Measurements from ENCODE around the gene GLI3. TPM values are rescaled to one million over a fixed set of nuclear protein-coding genes. Genes with fewer than 3 reads are reported as not detected.

The GLI3 gene
- total RNA-seq, 1 donor from 2014 or later: 24.1 TPM

DNA sequence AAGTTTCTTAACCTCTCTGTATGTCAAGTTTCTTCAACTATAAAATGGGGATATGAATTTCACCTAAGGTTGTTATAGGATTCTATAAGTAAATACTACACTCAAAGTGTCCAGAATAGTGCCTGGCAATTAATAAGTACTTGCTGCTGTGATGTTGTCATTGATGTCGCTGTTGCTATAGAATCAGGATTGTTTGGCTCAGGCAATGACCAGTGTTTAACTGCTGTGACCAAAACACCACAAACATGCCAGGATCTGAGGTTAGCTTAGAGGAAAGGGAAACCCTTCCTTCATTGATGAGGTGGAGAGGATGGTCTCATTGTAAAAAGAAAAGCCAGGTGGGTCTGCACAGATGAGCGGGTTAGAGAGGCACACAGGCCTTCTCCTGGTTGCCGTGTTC is 311.1 kb downstream of the GLI3 start:
- peak; percentile 18 for DNase-seq

DNA sequence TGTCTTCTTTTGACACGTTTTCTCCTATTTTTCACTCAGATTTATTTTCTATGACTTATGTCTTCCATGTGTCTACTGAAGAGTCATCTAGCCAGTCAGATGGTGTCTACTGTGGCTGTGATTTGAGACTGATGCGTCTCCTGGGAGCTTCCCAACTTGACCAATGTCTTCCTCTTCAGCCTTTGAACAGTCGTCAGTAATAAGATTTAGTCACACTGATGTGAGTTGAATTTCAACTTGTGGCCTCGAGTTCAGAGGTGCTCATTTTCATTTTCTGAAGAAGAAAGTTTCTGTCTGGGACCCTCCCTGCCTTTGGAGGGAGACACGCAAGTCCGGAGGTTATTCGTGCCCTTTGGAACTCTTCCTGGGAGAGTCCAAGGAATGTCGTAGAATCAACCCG is 312.2 kb downstream of the GLI3 start:
- DNase-seq: no peak

DNA sequence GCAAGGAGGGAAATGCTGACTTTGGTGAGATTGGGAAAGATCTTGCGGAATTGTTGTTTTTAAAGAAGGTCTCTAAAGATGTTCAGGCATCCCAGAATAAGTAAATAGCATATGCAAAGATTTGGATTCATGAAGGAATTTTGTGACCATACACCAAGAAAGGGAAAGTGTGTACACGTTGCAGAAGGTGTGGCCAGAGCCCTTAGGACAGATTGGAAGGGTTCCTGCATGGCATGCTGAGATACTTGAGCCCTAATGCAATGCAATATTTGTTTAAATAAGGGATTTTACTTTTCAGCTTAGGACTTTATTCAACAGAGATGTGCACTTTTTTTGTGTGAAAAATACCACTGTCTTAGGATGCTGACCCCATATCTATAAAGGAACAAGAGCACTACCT is 314.6 kb downstream of the GLI3 start:
- no peak for DNase-seq

DNA sequence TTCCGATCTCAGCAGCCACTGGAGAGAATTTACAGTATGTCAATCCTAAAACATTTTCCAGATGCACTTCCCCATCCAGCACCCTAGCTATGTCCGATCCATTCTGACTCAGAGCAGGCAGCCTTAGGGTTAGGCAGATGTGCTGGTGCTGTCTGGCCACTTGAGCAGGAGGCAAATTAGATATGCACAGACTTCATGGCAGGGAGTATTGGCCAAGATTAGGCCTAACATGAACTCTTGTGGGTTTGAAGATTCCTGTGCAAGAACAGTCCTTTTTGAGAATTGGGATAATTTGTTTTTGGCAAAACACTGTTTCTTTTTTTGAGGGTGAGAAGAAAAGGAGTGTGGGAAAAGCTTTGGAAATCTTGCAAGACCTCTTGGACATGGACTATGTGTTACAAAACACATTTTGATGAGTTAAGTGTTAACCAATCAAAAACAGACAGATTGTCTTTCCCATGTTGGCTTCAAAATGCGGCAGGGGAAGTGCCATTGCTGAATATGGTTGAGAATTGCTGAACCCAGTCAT is 315.5 kb downstream of the GLI3 start:
- no peak for DNase-seq

DNA sequence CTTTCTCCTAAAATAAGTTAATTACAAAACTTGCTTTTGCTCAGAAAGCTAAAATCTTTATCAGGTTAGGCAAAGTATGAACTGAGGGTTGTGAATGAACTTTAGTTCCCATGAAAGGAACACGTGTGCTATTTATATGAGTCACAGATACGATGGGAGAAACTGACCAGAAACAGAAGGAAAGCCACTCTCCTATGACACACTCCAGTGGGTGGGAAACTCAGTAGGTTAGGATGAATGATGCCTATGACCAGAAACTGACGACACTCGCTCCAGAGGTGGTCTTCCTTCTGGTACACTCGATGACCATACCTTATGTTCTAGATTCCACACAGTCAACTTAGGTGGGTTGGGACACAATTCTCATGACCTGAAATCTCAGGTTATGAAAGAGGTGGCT is 318.4 kb downstream of the GLI3 start:
- DNase-seq: no peak

DNA sequence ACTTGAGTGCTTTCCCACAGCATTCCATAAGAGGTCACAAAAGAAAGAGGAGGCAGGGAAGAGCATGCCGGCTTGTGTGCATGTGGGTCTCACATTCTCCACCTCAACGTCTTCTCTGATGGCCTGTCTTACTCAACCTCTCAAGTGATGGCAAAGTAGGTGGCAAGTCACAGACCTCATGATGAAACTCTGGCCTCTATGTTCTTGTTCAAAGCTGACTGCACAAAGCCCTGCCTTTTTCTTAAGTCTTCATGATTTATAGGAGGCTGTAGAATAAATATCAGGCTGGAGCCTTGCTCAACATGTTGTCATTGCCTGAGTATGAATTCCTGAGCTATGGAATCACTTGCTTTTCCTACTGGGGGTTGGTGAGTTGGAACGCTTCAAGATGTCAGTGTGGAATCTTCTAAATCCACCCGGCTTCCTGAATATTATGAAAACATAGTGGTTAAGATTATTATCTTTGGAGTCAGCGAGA is 320.5 kb downstream of the GLI3 start:
- peak; percentile 15 for DNase-seq

DNA sequence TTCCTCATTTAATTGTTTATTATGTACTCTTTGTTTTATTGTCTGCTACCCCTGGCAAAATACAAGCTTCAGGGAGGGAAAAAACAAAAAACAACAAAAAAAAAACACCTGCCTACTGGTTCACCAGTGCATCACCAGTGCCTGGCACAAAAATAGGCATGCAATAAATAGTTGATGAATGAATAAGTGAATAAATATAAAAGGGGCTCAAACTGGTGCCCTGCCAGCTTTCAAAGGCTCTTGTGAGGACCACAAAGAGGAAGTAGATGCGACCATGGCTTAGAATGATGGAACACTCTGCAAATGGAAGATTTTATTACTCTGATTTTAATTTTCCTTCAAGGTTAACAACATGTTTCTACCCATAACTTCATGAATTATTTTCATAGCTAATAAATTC is 321.1 kb downstream of the GLI3 start:
- DNase-seq: no peak

DNA sequence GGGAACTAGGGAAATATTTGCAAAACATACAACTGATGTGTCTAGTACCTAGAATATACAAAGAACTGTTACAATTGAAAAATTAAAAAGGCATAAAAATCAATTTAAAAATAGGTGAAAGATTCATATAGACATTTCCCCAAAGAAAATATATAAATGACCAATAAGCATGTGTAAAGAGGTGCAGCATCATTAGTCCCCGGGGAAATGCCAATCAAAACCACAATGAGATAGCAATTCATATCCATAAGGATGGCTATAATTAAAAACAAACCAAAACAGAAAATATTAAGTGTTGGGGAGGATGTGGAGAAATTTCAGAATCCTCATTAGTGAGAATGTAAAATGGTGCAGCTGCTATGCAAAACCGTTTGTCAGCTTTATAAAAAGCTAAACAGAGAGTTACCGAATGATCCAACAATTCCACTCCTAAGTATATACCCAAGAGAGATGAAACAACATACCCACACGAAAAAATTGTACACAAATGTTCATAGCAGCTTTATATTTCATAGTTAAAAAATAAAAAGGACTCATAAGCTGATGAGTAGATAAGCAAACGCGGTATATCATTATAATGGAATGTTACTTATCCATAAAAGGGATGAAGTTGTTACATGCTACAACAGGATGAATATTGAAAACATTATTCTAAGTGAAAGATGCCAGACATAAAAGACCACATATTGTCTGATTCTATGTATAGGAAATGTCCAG is 324.0 kb downstream of the GLI3 start:
- DNase-seq: no peak

DNA sequence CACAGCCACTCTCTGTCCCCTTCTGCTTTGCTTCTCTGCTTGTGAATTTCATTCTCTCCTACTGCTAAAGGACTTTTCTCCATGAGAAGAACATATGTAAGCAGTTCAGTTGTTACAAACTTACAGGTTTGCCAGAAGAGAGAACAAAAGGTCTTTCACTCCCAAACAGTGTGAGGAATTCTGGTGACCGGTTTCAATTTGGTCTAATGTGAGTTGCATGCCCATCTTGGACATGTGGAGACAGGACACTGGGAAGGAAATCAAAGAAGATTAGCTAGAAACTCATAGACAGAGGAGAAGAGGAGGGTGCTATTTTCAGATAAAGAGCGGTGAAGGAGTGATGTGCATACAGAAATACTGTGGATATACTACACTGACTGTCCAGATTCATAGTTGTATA is 324.6 kb downstream of the GLI3 start:
- DNase-seq: no peak

DNA sequence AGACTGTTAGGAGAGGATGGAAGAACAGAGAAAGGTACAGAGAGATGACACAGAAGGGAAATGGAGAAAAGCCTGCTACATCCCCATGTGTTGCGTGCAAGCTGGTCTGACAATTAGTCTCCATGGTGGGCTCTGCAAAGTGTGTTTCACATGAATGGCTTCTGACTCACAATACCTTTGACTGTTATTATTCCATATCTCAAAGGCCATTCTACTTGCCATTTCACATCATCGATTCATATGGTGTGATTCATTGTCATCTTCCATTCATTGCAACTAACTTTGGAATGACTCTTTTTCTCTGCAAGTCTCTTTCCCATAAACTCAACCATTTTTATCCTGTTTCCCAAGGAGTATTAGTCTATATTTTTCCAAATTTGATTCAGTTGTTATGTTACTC is 325.2 kb downstream of the GLI3 start:
- no peak for DNase-seq

Small RNAs within 50 kb of the gene (small RNA-seq; reads per million reads assigned to genes)
- gene HMGN2P30 (ENCODE audit: low replicate concordance): not detected
